GM19328 (cell line): Measurements from ENCODE around the gene FARSA.
"Not testable (repeated sequence)": the region's sequence is repeated elsewhere in the genome, so short reads cannot be mapped to it uniquely, and the experiment has no call there.

Experiments
- ATAC-seq: cut with Tn5 transposase; IDR thresholded peaks from one replicate; pipeline ENCODE4 v1.9.1; 2021; ENCODE audit warnings: mild to moderate bottlenecking, moderate library complexity; ENCODE audit not compliant: unreplicated experiment

FARSA gene

DNA sequence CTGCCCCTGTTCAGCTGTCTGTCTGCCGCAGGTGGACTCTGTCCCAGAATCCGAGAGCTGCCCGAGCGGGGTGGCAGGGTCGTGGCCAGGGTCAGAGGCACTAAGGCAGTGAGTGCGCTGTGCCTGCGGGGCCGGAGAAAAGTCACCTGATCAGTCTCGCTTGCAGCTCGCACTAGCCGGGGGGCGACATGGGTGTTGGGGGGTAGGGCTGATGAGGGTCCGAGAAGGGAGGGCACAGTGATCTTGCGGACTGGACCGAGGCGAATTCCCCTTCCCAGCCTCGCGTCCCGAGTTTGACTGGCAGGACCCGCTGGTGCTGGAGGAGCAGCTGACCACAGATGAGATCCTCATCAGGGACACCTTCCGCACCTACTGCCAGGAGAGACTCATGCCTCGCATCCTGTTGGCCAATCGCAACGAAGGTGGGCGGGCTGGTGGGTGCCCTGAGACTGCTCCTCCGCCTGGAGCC is 41.9 kb downstream of the FARSA start:
- ATAC-seq: no peak

DNA sequence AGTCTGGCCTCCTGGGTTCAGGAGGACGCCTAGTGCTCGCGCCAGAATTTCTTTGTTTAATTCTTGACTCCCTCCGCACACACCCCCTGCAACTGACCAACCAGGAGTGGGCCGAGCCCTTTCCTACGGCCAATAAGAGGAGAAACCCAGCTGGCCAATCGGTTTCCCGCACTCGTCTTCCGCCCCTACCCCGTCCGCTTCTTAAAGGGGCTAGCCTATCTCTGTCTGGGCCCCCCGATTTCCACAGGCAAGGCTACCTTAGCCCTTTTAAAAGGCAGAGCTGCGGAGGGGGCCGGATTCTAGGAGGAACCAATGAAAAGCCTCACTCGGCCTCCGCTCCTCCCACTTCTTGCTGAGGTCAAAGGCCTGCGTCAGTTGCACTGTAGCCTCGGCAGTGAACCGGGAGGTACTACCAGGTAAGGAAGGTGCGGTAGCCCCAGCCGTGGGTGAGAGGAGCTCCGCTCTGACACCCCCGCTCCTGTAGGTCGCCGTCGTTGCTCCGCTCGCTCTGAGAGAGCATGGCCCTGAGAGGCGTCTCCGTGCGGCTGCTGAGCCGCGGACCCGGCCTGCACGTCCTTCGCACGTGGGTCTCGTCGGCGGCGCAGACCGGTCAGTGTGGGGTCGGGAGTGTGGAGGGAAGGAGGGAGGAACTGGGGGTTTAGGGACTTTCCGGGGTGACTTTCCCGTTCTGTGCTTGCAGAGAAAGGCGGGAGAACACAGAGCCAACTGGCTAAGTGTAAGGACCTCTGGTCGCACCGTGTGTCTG is 42.5 kb downstream of the FARSA start, which contains the start of gene GCDH:
Gene GCDH (plus strand): TSS at position 374 of the 766 bp plus-strand sequence. CDS start 145 bp downstream, at position 519.
- peak; percentile 97 for ATAC-seq

DNA sequence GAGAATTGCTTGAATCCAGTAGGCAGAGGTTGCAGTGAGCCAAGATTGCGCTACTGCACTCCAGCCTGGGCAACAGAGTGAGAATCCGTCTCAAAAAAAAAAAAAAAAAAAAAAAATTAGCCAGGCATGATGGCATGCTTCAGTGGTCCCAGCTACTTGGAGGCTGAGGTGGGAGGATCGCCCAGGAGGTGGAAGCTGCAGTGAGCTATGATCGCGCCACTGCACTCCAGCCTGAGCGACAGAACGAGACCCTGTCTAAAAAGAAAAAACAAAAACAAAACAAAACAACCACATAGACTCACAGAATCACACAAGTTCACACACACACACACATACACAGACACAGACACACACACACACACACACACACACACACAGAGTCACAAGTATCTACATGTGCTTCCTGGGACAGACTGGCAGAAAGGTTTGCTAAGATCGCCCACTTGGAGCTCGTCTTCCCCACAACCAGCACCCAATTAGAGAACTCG is 43.2 kb downstream of the FARSA start:
- not testable (repeated sequence) for ATAC-seq

DNA sequence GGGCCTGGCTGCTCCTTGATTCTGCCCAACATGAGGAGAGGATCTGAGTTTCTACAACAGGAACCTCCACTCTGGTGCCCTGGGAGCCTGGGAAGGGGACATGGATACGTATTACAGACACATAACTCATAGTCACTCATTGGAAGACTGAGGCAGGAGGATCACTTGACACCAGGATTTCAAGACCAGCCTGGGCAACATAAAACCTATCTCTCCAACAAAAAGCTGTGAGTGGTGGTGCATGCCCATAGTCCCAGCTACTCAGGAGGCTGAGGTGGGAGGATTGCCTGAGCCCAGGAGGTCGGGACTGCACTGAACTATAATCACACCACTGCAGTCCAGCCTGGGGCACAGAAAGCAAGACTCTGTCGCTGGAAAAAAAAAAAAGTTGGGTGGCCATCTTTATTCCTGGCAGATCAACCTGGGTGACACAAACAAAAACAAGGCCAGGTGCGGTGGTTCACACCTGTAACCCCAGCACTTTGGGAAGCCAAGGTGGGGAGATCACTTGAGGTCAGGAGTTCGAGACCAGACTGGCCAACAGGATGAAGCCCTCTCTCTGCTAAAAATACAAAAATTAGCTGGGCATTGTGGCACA is 45.4 kb downstream of the FARSA start:
- no peak for ATAC-seq

DNA sequence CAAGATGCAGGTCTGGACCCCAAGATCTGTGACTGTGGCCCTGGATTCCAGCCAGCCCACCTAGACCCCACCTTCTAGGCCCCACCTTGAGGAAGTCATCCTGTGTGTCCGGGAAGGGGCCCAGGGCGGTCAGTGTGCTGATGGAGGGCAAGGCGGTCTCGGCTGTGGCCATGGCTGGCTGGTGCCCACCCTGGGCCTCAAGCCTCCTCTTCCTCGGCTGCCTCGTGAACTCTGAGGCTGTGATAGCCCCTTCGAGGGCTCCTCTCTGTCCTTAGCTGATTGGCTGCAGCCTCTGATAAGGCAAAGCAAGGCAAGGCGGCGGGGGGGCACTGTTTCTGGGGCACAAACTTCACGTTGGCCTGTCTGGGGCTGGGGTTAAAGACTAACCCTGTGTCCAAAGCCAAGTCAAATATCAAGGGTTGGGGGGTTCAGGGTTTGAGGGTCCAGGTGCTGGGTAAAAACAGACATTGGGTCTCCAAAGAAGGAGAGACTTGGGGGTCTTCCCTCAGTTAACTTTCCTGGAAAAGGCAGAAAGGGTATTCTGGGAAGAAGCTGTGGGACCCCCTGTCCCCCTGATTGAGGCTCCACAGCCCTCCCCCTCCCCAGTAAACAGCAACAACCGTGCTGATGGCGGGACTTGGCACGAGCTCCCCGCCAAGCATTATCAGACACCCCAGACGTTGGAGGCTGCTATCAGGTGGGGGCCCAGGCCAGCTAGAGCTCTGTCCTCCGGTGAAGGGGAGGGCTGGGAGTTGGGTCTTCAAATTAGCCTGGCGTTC is 46.4 kb downstream of the FARSA start, which contains the start of gene KLF1:
Gene KLF1 (minus strand): TSS at position 233 of the 779 bp plus-strand sequence. CDS start 61 bp downstream, at position 172.
- ATAC-seq: no peak

DNA sequence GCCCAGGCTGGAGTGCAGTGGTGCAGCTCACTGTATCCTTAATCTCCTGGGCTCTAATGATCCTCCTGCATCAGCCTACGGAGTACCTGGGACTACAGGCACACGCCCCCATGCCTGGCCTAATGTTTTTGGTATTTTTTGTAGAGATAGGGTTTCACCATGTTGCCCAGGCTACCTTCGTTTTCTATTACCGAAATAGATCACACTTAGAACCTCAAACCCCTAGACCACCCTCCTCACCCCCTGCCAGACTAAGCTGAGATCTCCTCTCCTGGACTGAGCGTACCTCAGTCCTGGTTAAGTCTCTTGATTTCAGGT is 46.9 kb downstream of the FARSA start:
- no peak for ATAC-seq

DNA sequence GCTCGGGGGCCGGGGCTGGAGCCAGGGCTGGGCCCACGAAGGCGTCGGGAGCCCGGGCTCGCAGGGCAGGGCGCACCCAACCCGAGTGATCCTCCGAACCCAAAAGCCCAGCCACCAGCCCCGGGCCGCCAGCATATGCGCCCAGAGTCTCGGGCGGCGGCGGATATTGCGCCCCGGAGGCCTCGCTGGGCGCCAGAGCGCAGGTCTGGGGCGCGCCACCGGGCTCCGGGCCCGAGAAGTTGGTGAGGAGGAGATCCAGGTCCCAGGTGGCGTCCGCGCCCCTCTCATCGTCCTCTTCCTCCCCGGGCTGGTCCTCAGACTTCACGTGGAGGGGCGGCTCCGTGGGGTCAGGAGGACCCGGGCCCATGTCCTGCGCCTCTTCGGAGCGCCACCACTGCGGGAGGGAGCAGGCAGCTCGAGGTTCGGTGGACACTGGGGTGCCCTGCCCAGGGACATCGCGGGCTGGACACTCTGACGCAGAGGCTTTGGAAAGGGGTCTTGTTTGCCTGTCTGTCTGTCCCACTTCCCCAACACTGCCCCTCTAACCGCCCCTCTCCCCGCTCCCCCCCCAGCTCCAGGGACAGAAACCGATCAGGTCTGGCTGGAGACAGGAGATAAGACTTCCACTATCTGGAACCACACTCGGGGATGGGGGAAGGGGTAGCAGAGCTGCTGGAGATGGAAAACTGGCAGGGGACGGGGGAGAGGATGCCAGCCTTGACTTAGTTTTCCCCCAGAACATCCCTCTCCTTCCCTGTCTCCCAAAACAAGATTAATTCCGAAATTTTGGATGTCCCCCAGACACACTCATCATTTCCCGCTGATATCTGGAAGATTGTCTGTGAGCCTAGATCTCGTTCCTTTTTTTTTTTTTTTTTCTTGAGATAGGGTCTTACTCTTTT is 47.5 kb downstream of the FARSA start:
- ATAC-seq: no peak

DNA sequence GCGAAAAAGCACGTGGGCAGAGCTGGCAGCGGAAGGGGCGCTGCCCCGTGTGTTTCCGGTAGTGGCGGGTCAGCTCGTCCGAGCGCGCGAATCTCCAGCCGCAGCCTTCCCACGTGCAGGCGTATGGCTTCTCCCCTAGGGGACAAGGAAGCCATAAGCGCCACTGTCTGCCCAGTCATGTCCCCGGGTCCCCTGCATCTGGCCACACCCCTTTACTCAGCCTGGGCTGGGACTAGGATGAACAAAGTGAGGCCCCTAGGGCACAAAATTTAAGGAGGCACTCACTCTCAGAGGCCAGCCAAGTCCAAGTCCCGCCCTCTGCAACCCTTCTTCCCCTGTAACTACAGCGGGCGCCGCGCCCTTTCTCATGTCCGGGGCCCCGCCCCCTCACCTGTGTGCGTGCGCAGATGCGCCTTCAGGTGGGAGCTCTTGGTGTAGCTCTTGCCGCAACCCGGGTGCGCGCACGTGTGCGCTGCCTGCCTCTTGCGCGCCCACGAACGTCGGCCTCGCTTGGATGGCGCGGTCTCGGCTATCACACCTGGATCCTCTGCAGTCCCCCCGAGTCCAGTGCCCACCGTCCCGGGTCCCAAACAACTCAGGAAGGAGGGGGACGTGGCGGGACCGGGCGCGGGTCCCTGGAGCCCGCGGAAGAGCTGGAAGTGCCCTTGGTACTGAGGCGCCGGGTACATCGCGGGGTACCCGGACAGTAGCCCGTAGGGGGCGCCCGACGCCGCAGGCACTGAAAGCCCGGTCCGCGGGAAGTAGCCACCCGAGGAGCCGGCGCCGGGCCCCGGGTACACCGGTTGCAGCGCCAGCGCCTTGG is 48.4 kb downstream of the FARSA start:
- peak; percentile 32 for ATAC-seq

DNA sequence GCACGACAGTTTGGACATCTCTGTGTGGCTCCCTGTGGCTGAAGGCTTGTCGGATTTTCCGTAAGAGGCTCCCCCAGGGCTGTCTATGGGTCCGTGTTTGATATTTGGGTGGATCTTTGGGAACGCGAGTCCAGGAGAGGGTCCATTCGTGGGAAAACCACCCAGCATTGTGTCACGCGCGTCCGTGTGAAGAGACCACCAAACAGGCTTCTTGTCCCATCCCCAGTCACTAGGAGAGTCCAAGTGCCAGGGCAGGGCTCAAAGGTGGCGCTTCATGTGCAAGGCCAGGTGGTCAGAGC is 48.9 kb downstream of the FARSA start:
- ATAC-seq: no peak

DNA sequence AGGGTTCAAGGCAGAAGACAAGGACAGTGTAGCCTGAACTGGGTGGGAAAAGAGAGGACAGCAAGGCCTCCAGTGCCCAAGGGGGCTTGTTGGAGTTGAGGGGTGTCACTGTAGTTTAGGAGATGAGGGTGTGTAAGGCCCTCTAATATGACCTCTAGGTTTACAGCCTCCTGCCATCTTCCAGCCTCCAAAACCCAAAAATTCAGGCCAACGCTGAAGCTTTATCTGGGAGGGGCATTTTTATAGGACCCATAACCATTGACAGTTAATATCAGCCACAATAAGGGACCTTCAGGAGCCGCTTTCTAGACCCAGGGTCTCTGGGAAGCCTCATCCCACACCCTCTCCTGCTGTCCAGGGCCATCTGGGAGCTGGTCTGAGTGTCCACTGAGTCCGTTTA is 49.3 kb downstream of the FARSA start:
- ATAC-seq: no peak

DNA sequence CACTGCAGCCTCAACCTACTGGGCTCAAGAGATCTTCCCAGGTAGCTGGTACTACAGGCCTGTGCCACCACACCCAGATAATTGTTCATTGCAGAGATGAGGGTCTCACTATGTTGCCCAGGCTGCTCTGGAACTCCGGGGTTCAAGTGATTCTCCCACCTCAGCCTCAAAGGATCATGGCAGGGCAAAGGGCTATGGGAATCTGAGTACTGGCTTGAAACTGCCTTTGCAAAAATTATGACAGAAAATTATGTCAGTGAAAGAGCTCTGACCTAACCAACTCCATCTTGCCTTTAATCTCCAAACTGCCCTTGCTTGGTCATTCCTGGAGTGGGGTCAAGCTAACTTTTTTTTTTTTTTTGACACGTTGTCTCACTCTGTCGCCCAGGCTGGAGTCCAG is 50.9 kb downstream of the FARSA start:
- no peak for ATAC-seq

DNA sequence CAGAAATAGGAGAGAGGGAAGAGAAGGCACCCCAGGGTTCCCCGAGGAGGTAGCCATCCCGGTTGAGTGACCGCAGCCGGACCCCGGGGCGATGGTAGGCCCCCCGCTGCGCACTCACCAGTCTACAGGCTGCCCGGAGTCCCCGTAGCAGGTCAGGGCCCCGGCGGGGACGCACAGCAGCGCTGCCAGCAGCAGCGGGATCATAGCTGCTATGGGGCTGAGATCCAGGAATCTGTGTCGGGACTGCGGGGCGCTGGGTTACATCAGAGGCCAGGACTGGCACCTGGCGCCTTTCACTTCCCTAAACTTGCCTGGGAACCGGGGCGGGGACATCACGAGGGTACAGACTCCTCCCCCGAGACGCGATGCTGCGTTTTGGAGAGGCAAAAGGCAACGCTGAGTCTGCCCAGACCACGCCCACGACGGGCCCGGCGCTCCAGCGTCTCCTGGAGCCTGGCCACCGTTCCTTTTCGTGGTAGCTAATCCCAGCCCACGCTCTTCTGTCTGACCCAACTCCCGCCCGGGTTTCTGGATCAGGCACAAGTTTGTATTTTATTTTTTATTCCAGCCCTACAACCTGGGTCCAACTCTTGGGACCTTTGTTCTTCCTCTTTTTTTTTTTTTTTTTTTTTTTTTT is 52.2 kb downstream of the FARSA start, which contains the start of gene DNASE2:
Gene DNASE2 (minus strand): TSS at position 278 of the 637 bp plus-strand sequence. CDS start 74 bp downstream, at position 204.
- ATAC-seq: peak; percentile 79

DNA sequence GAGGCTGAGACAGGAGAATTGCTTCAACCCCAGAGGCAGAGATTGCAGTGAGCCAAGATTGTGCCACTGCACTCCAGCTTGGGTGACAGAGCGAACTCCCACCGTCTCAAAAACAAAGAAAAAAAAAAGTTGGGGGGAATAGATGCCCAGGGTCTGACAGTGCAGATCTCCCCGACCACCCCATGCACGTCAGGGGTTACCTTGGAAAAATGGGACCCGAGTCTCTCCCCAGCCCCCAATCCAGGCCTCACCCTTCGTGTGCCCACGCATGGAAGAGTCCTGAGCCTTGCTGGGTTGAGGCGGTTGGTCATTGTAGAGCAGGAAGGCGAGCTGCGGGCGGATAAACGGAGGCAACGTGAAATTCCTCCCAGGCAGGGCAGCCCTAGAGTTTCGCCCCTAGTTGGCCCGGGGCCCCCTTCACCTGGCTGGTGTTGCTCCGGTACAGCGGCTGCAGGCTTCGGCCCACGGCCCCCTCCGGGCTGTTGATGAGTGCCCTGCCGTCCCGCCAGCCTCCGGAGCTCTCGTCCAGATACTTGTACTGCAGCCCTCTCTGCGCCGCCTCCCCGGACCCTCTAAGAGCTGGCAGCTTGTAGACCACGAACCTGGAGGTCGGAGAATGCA is 52.9 kb downstream of the FARSA start:
- ATAC-seq: no peak

DNA sequence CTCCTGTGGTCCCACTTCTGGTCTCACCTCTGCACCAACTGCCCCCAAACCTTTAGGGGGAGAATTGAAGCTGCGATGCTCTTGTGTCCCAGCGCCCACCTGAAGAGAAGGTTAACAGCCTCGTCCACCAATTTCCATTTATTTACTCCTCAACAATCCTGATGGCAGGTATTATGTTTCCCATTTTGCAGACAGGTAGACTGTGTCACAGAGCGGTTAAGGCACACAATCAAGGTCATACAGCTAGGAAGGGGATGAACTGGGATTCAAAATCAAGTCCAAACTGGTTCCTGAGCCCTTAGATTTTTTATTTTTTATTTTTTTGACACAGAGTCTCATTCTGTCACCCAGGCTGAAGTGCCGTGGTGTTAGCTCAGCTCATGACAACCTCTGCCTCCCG is 58.4 kb downstream of the FARSA start:
- ATAC-seq: no peak

DNA sequence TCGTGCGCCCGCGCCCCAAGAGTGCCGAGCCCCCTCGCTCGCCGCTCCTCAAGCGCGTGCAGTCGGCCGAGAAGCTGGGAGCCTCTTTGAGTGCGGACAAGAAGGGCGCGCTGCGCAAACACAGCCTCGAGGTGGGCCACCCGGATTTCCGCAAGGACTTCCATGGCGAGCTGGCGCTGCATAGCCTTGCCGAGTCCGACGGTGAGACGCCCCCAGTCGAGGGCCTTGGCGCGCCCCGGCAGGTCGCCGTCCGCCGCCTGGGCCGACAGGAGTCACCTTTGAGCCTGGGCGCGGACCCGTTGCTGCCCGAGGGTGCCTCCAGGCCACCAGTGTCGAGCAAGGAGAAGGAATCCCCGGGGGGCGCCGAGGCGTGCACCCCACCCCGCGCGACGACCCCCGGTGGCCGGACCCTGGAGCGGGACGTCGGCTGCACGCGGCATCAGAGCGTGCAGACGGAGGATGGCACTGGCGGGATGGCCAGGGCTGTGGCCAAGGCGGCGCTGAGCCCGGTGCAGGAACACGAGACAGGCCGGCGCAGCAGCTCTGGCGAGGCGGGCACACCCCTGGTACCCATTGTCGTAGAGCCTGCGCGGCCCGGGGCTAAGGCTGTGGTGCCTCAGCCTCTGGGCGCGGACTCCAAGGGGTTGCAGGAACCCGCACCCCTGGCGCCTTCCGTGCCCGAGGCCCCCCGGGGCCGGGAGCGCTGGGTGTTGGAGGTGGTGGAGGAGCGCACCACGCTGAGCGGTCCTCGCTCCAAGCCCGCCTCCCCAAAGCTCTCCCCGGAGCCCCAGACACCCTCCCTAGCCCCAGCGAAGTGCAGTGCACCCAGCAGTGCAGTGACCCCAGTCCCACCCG is 59.4 kb downstream of the FARSA start:
- ATAC-seq: no peak

DNA sequence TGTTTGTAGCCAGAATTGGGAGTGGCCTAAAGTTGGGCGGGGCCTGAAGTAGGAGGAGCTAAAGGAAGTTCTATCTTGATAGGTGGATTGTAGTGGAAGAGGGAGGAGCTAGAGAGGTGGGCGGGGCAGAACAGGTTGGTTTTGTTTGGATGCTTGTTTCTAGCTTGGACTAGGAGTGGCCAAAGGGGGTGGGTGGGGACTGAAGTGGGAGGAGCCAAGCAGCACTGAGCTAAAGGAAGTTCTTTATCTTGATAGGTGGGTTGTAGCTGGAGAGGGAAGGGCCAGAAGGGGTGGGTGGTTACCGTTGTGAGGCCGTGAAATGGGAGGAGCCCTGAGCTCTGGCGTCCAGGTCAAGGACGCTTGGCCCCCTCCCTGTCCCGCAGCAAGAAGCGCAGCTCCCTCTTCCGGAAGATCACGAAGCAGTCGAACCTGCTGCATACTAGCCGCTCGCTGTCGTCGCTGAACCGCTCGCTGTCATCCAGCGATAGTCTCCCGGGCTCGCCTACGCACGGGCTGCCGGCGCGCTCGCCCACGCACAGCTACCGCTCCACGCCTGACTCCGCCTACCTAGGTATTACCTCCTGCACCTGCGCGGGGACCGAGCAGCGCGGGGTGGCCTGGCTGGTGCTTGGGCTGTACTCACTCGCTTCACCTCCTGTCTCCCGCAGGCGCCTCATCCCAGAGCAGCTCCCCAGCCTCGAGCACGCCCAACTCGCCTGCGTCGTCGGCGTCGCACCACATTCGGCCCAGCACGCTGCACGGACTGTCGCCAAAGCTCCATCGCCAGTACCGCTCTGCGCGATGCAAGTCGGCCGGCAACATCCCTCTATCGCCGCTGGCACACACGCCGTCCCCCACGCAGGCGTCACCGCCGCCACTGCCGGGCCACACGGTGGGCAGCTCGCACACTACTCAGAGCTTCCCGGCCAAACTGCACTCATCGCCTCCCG is 60.3 kb downstream of the FARSA start:
- ATAC-seq: no peak
